GM19023 (cell line): ENCODE data around the gene MIS18BP1.
"Not testable (repeated sequence)": the region's sequence is repeated elsewhere in the genome, so short reads cannot be mapped to it uniquely, and the experiment has no call there.

Source experiments
- ATAC-seq: cut with Tn5 transposase; IDR thresholded peaks from one replicate; pipeline ENCODE4 v1.9.1; 2021; ENCODE audit warnings: mild to moderate bottlenecking, moderate library complexity; ENCODE audit not compliant: unreplicated experiment

The MIS18BP1 gene

GRCh38 chr14:45246691-45247090 lies 6.3 kb downstream of the MIS18BP1 start:
- ATAC-seq, result no peak

GRCh38 chr14:45246151-45246550 lies 6.9 kb downstream of the MIS18BP1 start:
- ATAC-seq, result no peak

- ATAC-seq, result no peak
These were observed 10.3 kb downstream of the MIS18BP1 start for GRCh38 chr14:45242706-45243105.

GRCh38 chr14:45238988-45239387 lies 14.0 kb downstream of the MIS18BP1 start:
- ATAC-seq, result no peak

- ATAC-seq, result no peak
These were observed 25.4 kb downstream of the MIS18BP1 start for GRCh38 chr14:45227566-45227965.

- peak; percentile 72 for ATAC-seq
These were observed 30.3 kb downstream of the MIS18BP1 start for GRCh38 chr14:45222485-45223262.

GRCh38 chr14:45214341-45214740 lies 38.7 kb downstream of the MIS18BP1 start:
- ATAC-seq, result not testable (repeated sequence)

GRCh38 chr14:45213716-45214115 lies 39.3 kb downstream of the MIS18BP1 start:
- not testable (repeated sequence) for ATAC-seq

GRCh38 chr14:45212231-45212630 lies 40.8 kb downstream of the MIS18BP1 start:
- no peak for ATAC-seq

GRCh38 chr14:45211295-45211694 lies 41.7 kb downstream of the MIS18BP1 start:
- ATAC-seq, result no peak

GRCh38 chr14:45210159-45210558 lies 42.8 kb downstream of the MIS18BP1 start:
- ATAC-seq, result no peak

GRCh38 chr14:45204241-45204640 lies 48.8 kb downstream of the MIS18BP1 start:
- no peak for ATAC-seq

GRCh38 chr14:45201905-45202304 lies 51.1 kb downstream of the MIS18BP1 start:
- ATAC-seq, result peak; percentile 87

GRCh38 chr14:45199230-45199629 lies 53.8 kb downstream of the MIS18BP1 start:
- no peak for ATAC-seq

GRCh38 chr14:45198551-45198950 lies 54.5 kb downstream of the MIS18BP1 start:
- no peak for ATAC-seq

- ATAC-seq, result no peak
These were observed 58.0 kb downstream of the MIS18BP1 start for GRCh38 chr14:45194964-45195363.

GRCh38 chr14:45185100-45185814 lies 67.7 kb downstream of the MIS18BP1 start:
- ATAC-seq, result no peak

GRCh38 chr14:45181806-45182205 lies 71.2 kb downstream of the MIS18BP1 start:
- no peak for ATAC-seq

- no peak for ATAC-seq
These were observed 71.7 kb downstream of the MIS18BP1 start for GRCh38 chr14:45181329-45181728.

- ATAC-seq, result no peak
These were observed 75.9 kb downstream of the MIS18BP1 start for GRCh38 chr14:45177076-45177475.

- no peak for ATAC-seq
These were observed 83.1 kb downstream of the MIS18BP1 start for GRCh38 chr14:45169906-45170305.

- ATAC-seq, result peak; percentile 57
These were observed 96.9 kb downstream of the MIS18BP1 start for GRCh38 chr14:45156067-45156466.
